Upper lobe of right lung (tissue), 1 donor: Measurements from ENCODE around the gene C2orf81. TPM values are rescaled to one million over a fixed set of nuclear protein-coding genes. Genes with fewer than 3 reads are reported as not detected.
A peak's percentile ranks its signal among the peaks of the same experiment; 100 is the strongest.

ENCODE experiments used
- ATAC-seq: fragments of 200-7000 bp; cut with Tn5 transposase; one replicate; pipeline ENCODE4 v1.9.1; 2020; ENCODE audit warnings: mild to moderate bottlenecking, moderate library complexity
- DNase-seq: peaks from one replicate; pipeline ENCODE4 v3.0.0-alpha.2; 2020
- H3K27ac ChIP-seq: fragments of 200-600 bp; one replicate; pipeline ENCODE4 v1.8.0; 2022
- H3K27me3 ChIP-seq: fragments of 200-600 bp; one replicate; pipeline ENCODE4 v1.8.0; 2022; ENCODE audit warnings: mild to moderate bottlenecking
- H3K36me3 ChIP-seq: fragments of 200-600 bp; one replicate; pipeline ENCODE4 v1.8.0; 2022
- H3K4me1 ChIP-seq: fragments of 200-600 bp; one replicate; pipeline ENCODE4 v1.8.0; 2022
- H3K4me3 ChIP-seq: fragments of 200-600 bp; one replicate; pipeline ENCODE4 v1.8.0; 2022; ENCODE audit warnings: mild to moderate bottlenecking
- H3K9me3 ChIP-seq: fragments of 200-600 bp; one replicate; pipeline ENCODE4 v1.8.0; 2022
- CTCF ChIP-seq: fragments of 200-600 bp; IDR thresholded peaks from one replicate; pipeline ENCODE4 v1.8.0; 2022; ENCODE audit warnings: antibody characterized with exemption
- intact Hi-C: fragments of 100-400 bp; cut with DNase I; formaldehyde crosslinking; loops from one replicate; pipeline ENCODE4 v1.11.0; 2022
- total RNA-seq: library from RNA; stranded (reverse); fragmentation: NEBNext Ultra II Directional; extraction: Animal tissue kit (Norgen Biotek cat#: 25700); gene quantifications from one replicate; pipeline ENCODE4 v1.2.1, GENCODE V29; 2021
- donor health status: DM: no; HTN: yes; CAD: no; lungs with severe emphysema.

The C2orf81 gene
- total RNA-seq, 1 donor from 2014 or later: 2.1 TPM

- Histone ChIP-seq H3K9me3 (no peaks in the 10 kb centered on the region), H3K27ac (no peak overlapping the region), H3K4me3 (peak overlapping the region; percentile 69), H3K36me3 (no peaks in the 10 kb centered on the region), H3K4me1 (peaks cover 20% of the 10 kb centered on the region), H3K27me3 (no peaks in the 10 kb centered on the region)
- ATAC-seq (peak; percentile 14), DNase-seq (no peak)
- no peak for TF ChIP-seq CTCF
- intact Hi-C loops: no loop called here
These were observed 5.5 kb downstream of the C2orf81 start for GRCh38 chr2:74415762-74416395.

- ATAC-seq: peak; percentile 78
- peak; percentile 74 for DNase-seq
- peak; percentile 38 for TF ChIP-seq CTCF
- intact Hi-C loops: no loop called here
- H3K4me3 ChIP-seq: peak overlapping the region; percentile 69
- H3K9me3 ChIP-seq: no peaks in the 10 kb centered on the region
- no peak overlapping the region for H3K27ac ChIP-seq
- no peaks in the 10 kb centered on the region for H3K27me3 ChIP-seq
- H3K4me1 ChIP-seq: peaks cover 17% of the 10 kb centered on the region
- H3K36me3 ChIP-seq: no peaks in the 10 kb centered on the region
These were observed 6.3 kb downstream of the C2orf81 start for GRCh38 chr2:74414881-74415761.

GRCh38 chr2:74414441-74414840, 7.0 kb downstream of the C2orf81 start:
- TF ChIP-seq CTCF: no peak
- DNase-seq: no peak
- Histone ChIP-seq H3K4me1 (peaks cover 17% of the 10 kb centered on the region), H3K4me3 (peak overlapping the region; percentile 69), H3K27me3 (no peaks in the 10 kb centered on the region), H3K36me3 (no peaks in the 10 kb centered on the region), H3K9me3 (no peaks in the 10 kb centered on the region), H3K27ac (no peak overlapping the region)
- intact Hi-C loops: no loop called here
- peak; percentile 8 for ATAC-seq

GRCh38 chr2:74413001-74413698, 8.3 kb downstream of the C2orf81 start:
- H3K27ac ChIP-seq: no peak overlapping the region
- ATAC-seq (no peak), DNase-seq (no peak)

More at GRCh38 chr2:74413001-74413698, 8.3 kb downstream of the C2orf81 start:
- Histone ChIP-seq H3K4me1 (peaks cover 17% of the 10 kb centered on the region), H3K4me3 (no peak overlapping the region), H3K9me3 (no peaks in the 10 kb centered on the region), H3K27me3 (no peaks in the 10 kb centered on the region), H3K36me3 (no peaks in the 10 kb centered on the region)
- intact Hi-C loops: no loop called here
- no peak for TF ChIP-seq CTCF
